BE2C (cell line): ENCODE measurements around the gene PPP1CA.

Source experiments
- DNase-seq: peaks from one replicate; pipeline ENCODE4 v3.0.0-alpha.2; 2020
- H3K27me3 ChIP-seq: fragments of 250-450 bp; sonication (Bioruptor Pico); 2 replicates; pipeline ENCODE4 v1.5.1; 2020; ENCODE audit warnings: mild to moderate bottlenecking
- H3K36me3 ChIP-seq: fragments of 250-450 bp; sonication (Bioruptor Pico); 2 replicates; pipeline ENCODE4 v1.5.1; 2020; ENCODE audit warnings: mild to moderate bottlenecking
- H3K4me1 ChIP-seq: fragments of 250-450 bp; sonication (Bioruptor Pico); 2 replicates; pipeline ENCODE4 v1.5.1; 2020
- H3K4me3 ChIP-seq: 2 replicates; pipeline ENCODE4 v1.5.1; 2011; ENCODE audit warnings: low read depth, low read length
- H3K9me3 ChIP-seq: fragments of 250-450 bp; sonication (Bioruptor Pico); 2 replicates; pipeline ENCODE4 v1.5.1; 2020
- CTCF ChIP-seq: IDR thresholded peaks from 2 replicates; pipeline ENCODE4 v1.5.1; 2012; ENCODE audit warnings: mild to moderate bottlenecking, low read depth, low read length

Gene PPP1CA

GRCh38 chr11:67422891-67423290 is 21.2 kb upstream of the PPP1CA start:
- Histone ChIP-seq H3K36me3 (no peaks in the 10 kb centered on the region), H3K4me1 (peaks cover 5% of the 10 kb centered on the region), H3K27me3 (0 out of 2 replicates have a peak, but pooled peaks cover 2% of the 10 kb centered on the region), H3K4me3 (no peak overlapping the region), H3K9me3 (no peaks in the 10 kb centered on the region)
- no peak for TF ChIP-seq CTCF
- no peak for DNase-seq

GRCh38 chr11:67421430-67422031 is 19.9 kb upstream of the PPP1CA start:
- no peak for DNase-seq
- Histone ChIP-seq H3K27me3 (0 out of 2 replicates have a peak, but pooled peaks cover 2% of the 10 kb centered on the region), H3K9me3 (no peaks in the 10 kb centered on the region), H3K36me3 (no peaks in the 10 kb centered on the region), H3K4me3 (no peak overlapping the region), H3K4me1 (peaks cover 5% of the 10 kb centered on the region)
- no peak for TF ChIP-seq CTCF

GRCh38 chr11:67420646-67421429 is 19.2 kb upstream of the PPP1CA start:
- DNase-seq, result peak; percentile 100
- Histone ChIP-seq H3K9me3 (no peaks in the 10 kb centered on the region), H3K4me1 (peaks cover 5% of the 10 kb centered on the region), H3K27me3 (0 out of 2 replicates have a peak, but pooled peaks cover 2% of the 10 kb centered on the region), H3K36me3 (no peaks in the 10 kb centered on the region), H3K4me3 (peak overlapping the region; percentile 38)
- TF ChIP-seq CTCF, result no peak

- no peaks in the 10 kb centered on the region for H3K9me3 ChIP-seq
- no peak for TF ChIP-seq CTCF
- peaks cover 5% of the 10 kb centered on the region for H3K4me1 ChIP-seq
- H3K36me3 ChIP-seq, result no peaks in the 10 kb centered on the region
- 0 out of 2 replicates have a peak, but pooled peaks cover 2% of the 10 kb centered on the region for H3K27me3 ChIP-seq
- H3K4me3 ChIP-seq, result peak overlapping the region; percentile 38
- DNase-seq, result no peak
These were observed 18.5 kb upstream of the PPP1CA start for GRCh38 chr11:67420147-67420645.

GRCh38 chr11:67419325-67420049 is 17.8 kb upstream of the PPP1CA start:
- peaks cover 5% of the 10 kb centered on the region for H3K4me1 ChIP-seq
- no peak for TF ChIP-seq CTCF
- H3K4me3 ChIP-seq, result no peak overlapping the region
- H3K36me3 ChIP-seq, result no peaks in the 10 kb centered on the region
- 0 out of 2 replicates have a peak, but pooled peaks cover 2% of the 10 kb centered on the region for H3K27me3 ChIP-seq
- no peak for DNase-seq
- H3K9me3 ChIP-seq, result no peaks in the 10 kb centered on the region
